OCI-LY1 (cell line): Measurements from ENCODE around the gene IGFALS.

Experiments used
- H2AFZ ChIP-seq: fragments of 200-600 bp; sonication (generic), shearing (Covaris generic); 2 replicates; pipeline ENCODE4 v1.6.0; 2014; ENCODE audit warnings: antibody characterized with exemption, mild to moderate bottlenecking, low read length
- H3F3A ChIP-seq: fragments of 200-600 bp; sonication (generic), shearing (Covaris generic); 2 replicates; pipeline ENCODE4 v1.6.0; 2014; ENCODE audit warnings: mild to moderate bottlenecking, antibody characterized with exemption, low read length, moderate library complexity; ENCODE audit not compliant: insufficient read depth
- H3K27ac ChIP-seq: fragments of 200-600 bp; sonication (generic); 2 replicates; pipeline ENCODE4 v1.5.1; 2014; ENCODE audit warnings: low read length, mixed run types, mild to moderate bottlenecking, low read depth; ENCODE audit not compliant: poor library complexity, severe bottlenecking
- H3K27me3 ChIP-seq: fragments of 200-600 bp; sonication (generic); 2 replicates; pipeline ENCODE4 v1.6.0; 2014; ENCODE audit warnings: antibody characterized with exemption, mild to moderate bottlenecking, low read length, moderate library complexity; ENCODE audit not compliant: insufficient read depth
- H3K36me3 ChIP-seq: fragments of 200-600 bp; sonication (generic); 2 replicates; pipeline ENCODE4 v1.6.1; 2014; ENCODE audit warnings: mild to moderate bottlenecking, antibody characterized with exemption, low read length, moderate library complexity, mixed read lengths; ENCODE audit not compliant: insufficient read depth
- H3K4me1 ChIP-seq: fragments of 200-600 bp; sonication (generic); 2 replicates; pipeline ENCODE4 v1.5.1; 2014; ENCODE audit warnings: mild to moderate bottlenecking, low read length, moderate library complexity; ENCODE audit not compliant: insufficient read depth, severe bottlenecking
- H3K4me2 ChIP-seq: fragments of 200-600 bp; sonication (generic), shearing (Covaris generic); 2 replicates; pipeline ENCODE4 v1.6.1; 2014; ENCODE audit warnings: low read length
- H3K4me3 ChIP-seq: fragments of 200-600 bp; sonication (generic); 2 replicates; pipeline ENCODE4 v1.5.1; 2014; ENCODE audit warnings: low read length, low read depth, mild to moderate bottlenecking, mixed read lengths; ENCODE audit not compliant: poor library complexity, severe bottlenecking
- H3K79me2 ChIP-seq: fragments of 200-600 bp; shearing (Covaris generic); 2 replicates; pipeline ENCODE4 v1.6.1; 2016; ENCODE audit warnings: mixed run types, low read length, mixed read lengths; ENCODE audit not compliant: insufficient read depth
- H3K9ac ChIP-seq: fragments of 200-600 bp; sonication (generic), shearing (Covaris generic); 2 replicates; pipeline ENCODE4 v1.6.1; 2014; ENCODE audit warnings: mild to moderate bottlenecking, low read length, mixed read lengths
- H3K9me2 ChIP-seq: fragments of 200-600 bp; sonication (generic), shearing (Covaris generic); 2 replicates; pipeline ENCODE4 v1.6.1; 2014; ENCODE audit warnings: low read depth, mild to moderate bottlenecking, low read length, mixed read lengths
- H3K9me3 ChIP-seq: fragments of 200-600 bp; shearing (Covaris generic); 2 replicates; pipeline ENCODE4 v1.6.1; 2014; ENCODE audit warnings: low read length, mixed read lengths
- H4K20me1 ChIP-seq: fragments of 200-600 bp; sonication (generic), shearing (Covaris generic); 2 replicates; pipeline ENCODE4 v1.6.0; 2016; ENCODE audit warnings: mild to moderate bottlenecking, low read length; ENCODE audit not compliant: insufficient read depth
- EZH2 ChIP-seq: fragments of 200-600 bp; sonication (generic), shearing (Covaris generic); IDR thresholded peaks from 2 replicates; pipeline ENCODE4 v1.8.0; 2017; ENCODE audit warnings: borderline replicate concordance, mixed run types, mild to moderate bottlenecking, antibody characterized with exemption, low read length, moderate library complexity, mixed read lengths
- TF ChIP-seq, protein P1 (sequence below): fragments of 200-600 bp; sonication (generic), shearing (Covaris generic); IDR thresholded peaks from 2 replicates; pipeline ENCODE4 v1.5.1; 2017; ENCODE audit warnings: mild to moderate bottlenecking, antibody characterized with exemption, low read length, moderate library complexity, mixed read lengths

IGFALS gene

DNA sequence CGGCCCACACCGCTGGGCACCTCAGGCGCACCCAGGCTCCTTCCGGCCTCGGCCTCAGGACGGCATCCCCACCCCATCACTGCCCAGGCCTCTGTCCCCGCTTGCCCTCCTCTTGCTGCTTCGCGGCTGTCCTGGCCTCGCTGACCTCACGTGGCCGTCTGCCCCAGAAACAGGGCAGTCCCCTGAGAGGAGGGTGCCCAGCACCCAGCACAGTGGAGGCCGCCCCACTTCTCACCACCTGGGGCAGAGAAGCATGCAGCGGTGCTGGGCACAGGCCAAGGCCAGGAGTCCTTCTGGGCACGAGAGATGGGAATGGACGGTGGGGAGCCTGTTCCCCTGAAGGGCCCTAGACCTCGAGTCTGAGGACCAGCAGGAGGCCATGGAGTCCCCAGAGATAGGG, 24.2 kb upstream of the IGFALS start:
- TF ChIP-seq EZH2: no peak
- TF ChIP-seq, protein P1, sequence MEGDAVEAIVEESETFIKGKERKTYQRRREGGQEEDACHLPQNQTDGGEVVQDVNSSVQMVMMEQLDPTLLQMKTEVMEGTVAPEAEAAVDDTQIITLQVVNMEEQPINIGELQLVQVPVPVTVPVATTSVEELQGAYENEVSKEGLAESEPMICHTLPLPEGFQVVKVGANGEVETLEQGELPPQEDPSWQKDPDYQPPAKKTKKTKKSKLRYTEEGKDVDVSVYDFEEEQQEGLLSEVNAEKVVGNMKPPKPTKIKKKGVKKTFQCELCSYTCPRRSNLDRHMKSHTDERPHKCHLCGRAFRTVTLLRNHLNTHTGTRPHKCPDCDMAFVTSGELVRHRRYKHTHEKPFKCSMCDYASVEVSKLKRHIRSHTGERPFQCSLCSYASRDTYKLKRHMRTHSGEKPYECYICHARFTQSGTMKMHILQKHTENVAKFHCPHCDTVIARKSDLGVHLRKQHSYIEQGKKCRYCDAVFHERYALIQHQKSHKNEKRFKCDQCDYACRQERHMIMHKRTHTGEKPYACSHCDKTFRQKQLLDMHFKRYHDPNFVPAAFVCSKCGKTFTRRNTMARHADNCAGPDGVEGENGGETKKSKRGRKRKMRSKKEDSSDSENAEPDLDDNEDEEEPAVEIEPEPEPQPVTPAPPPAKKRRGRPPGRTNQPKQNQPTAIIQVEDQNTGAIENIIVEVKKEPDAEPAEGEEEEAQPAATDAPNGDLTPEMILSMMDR: no peak
- H3K36me3 ChIP-seq: no peaks in the 10 kb centered on the region
- H3K4me2 ChIP-seq: no peak overlapping the region
- no peaks in the 10 kb centered on the region for H3K79me2 ChIP-seq
- no peak overlapping the region for H3K9ac ChIP-seq
- no peak overlapping the region for H3K4me3 ChIP-seq
- no peak overlapping the region for H3K27ac ChIP-seq
- H2AFZ ChIP-seq: no peak overlapping the region
- no peaks in the 10 kb centered on the region for H3F3A ChIP-seq
- no peaks in the 10 kb centered on the region for H4K20me1 ChIP-seq
- no peaks in the 10 kb centered on the region for H3K9me2 ChIP-seq
- no peaks in the 10 kb centered on the region for H3K4me1 ChIP-seq
- no peaks in the 10 kb centered on the region for H3K9me3 ChIP-seq
- no peaks in the 10 kb centered on the region for H3K27me3 ChIP-seq

DNA sequence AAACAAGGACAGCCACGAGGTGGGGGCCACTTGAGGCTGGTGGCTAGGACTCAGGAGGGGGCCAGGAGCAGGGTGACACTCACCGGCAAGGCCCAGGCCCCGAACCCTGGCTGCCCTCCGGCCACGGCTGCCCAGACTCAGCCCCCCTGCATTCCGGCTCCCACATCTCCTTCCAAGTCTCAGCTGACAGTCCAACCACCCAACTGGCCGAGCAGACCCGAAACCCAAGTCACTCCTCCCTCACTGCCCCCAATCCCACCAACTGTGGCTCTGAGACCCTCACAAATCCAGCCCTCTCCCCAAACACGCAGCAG, 23.7 kb upstream of the IGFALS start:
- Histone ChIP-seq H3K9me2 (no peaks in the 10 kb centered on the region), H3K9me3 (no peaks in the 10 kb centered on the region), H3K4me3 (no peak overlapping the region), H3K79me2 (no peaks in the 10 kb centered on the region), H3K36me3 (no peaks in the 10 kb centered on the region), H3K4me2 (no peak overlapping the region), H3K27ac (no peak overlapping the region), H2AFZ (no peak overlapping the region), H3K9ac (no peak overlapping the region), H4K20me1 (no peaks in the 10 kb centered on the region), H3K4me1 (no peaks in the 10 kb centered on the region), H3K27me3 (no peaks in the 10 kb centered on the region), H3F3A (no peaks in the 10 kb centered on the region)
- TF ChIP-seq EZH2: no peak
- TF ChIP-seq, protein P1: no peak

GRCh38 chr16:1816396-1817275, 23.1 kb upstream of the IGFALS start:
- Histone ChIP-seq H3K9me2 (no peaks in the 10 kb centered on the region), H3K9me3 (no peaks in the 10 kb centered on the region), H3K4me1 (no peaks in the 10 kb centered on the region), H3K27ac (no peak overlapping the region), H3K4me3 (no peak overlapping the region), H4K20me1 (no peaks in the 10 kb centered on the region), H3F3A (no peaks in the 10 kb centered on the region), H3K4me2 (no peak overlapping the region), H3K27me3 (no peaks in the 10 kb centered on the region), H3K9ac (no peak overlapping the region), H3K36me3 (no peaks in the 10 kb centered on the region), H2AFZ (no peak overlapping the region), H3K79me2 (no peaks in the 10 kb centered on the region)
- TF ChIP-seq, protein P1: no peak
- TF ChIP-seq EZH2: no peak
